GM21723 (cell line): ENCODE measurements around the gene ZNF609.

ENCODE experiments used
- ATAC-seq: cut with Tn5 transposase; IDR thresholded peaks from one replicate; pipeline ENCODE4 v1.9.1; 2021; ENCODE audit warnings: mild to moderate bottlenecking, moderate library complexity; ENCODE audit not compliant: unreplicated experiment

The ZNF609 gene

GRCh38 chr15:64502151-64502550 is 41.8 kb downstream of the ZNF609 start:
- no peak for ATAC-seq

DNA sequence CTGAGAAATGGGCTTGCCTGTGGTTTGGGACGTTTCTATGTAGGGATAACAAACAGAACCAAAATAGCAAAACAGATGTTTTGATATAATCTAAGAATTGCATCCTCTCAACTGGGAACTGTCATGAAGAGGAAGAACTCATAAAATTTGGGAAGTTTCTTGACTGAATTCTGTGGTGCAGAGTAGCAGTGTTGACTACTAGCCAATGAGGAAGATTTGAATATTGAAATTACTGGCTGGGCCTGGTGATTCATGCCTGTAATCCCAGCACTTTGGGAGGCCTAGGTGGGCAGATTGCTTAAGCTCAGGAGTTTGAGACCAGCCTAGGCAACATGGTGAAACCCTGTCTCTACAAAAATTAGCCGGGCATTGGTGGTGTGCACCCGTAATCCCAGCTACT is 42.2 kb downstream of the ZNF609 start:
- ATAC-seq: no peak

GRCh38 chr15:64503197-64503596 is 42.8 kb downstream of the ZNF609 start:
- no peak for ATAC-seq

- no peak for ATAC-seq
Observed at GRCh38 chr15:64503640-64504039, 43.3 kb downstream of the ZNF609 start.

DNA sequence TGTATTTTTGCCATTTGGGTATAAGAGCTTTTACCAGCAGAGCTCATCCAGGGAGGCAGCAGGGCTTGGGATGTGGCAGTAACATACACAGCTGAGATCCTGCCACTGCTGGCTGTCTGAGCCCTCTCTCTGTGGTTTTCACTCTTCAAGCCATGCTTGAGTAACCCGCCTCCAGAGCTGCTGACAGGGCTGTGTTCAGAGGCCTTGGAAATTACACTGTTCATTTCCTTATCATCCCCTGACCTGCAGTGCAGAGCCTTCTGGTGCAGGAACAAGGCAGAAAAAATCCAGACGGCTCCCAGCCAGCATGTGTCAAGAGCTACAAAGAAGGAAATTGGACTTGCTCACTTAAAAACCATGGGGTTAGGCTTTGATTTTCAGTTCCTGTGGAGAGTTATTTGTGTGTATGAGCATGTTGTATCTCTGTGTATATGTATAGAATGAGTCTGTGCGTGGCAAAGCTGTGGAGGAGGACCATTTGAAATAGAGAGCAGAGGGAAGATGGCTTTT is 47.0 kb downstream of the ZNF609 start:
- ATAC-seq: peak; percentile 81

GRCh38 chr15:64507845-64508244 is 47.5 kb downstream of the ZNF609 start:
- ATAC-seq: no peak

GRCh38 chr15:64513823-64514222 is 53.4 kb downstream of the ZNF609 start:
- no peak for ATAC-seq

GRCh38 chr15:64515196-64515595 is 54.8 kb downstream of the ZNF609 start:
- ATAC-seq: no peak

GRCh38 chr15:64515825-64516224 is 55.4 kb downstream of the ZNF609 start:
- no peak for ATAC-seq

GRCh38 chr15:64519897-64520296 is 59.5 kb downstream of the ZNF609 start:
- no peak for ATAC-seq

DNA sequence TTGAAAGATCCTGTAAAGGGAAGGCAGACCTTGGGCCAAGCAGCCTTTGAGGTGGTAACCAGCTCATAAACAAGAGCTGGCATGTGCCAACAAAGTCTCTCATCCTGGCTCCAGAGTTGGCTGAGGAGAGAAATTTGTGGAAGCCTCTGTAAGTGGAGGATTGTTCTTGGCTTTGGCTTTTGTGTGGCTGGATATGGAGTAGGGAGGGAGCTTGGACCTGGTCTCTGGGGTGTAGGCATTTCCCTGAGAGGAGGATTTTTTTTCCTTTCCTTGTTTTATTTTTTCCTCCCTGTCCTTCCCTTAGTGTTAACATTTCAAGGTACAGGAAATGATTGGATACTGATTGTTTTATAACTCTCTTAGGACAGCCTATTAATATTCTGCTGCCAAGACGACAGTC is 60.8 kb downstream of the ZNF609 start:
- no peak for ATAC-seq

GRCh38 chr15:64521726-64522164 is 61.4 kb downstream of the ZNF609 start:
- no peak for ATAC-seq

GRCh38 chr15:64522226-64522823 is 61.9 kb downstream of the ZNF609 start:
- ATAC-seq: no peak

DNA sequence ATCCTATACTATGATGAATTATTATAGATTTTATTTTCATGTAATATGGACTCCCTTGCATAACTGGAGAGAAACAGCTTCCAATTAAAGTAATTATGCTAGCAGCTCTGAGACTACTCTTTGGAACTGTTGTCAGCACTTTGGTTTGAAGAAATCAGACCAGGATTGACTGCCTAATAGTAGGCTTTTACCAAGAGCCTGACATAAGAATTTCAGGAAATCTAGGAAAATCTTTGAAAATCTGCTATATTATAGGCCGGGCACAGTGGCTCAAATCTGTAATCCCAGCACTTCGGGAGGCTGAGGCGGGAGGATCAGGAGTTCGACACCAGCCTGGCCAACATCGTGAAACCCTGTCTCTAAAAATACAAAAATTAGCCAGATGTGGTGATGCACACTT is 62.9 kb downstream of the ZNF609 start:
- no peak for ATAC-seq

DNA sequence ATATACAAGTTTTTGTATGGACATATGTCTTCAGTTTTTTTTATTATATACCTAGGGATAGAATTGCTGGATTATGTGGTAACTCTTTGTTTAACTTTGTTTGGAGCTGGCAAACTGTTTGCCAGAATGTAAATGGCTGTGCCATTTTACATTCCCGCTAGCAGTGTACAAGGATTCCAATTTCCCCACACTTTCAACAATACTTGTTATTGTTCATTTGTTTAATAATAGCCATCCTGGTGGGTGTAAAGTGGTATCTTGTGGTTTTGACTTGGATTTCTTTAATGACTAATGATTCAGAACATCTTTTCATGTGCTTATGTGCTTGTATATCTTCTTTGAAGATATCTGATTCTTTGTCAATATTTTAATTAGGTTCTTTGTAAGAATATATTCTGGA is 64.4 kb downstream of the ZNF609 start:
- no peak for ATAC-seq

GRCh38 chr15:64525828-64526530 is 65.6 kb downstream of the ZNF609 start:
- ATAC-seq: no peak

DNA sequence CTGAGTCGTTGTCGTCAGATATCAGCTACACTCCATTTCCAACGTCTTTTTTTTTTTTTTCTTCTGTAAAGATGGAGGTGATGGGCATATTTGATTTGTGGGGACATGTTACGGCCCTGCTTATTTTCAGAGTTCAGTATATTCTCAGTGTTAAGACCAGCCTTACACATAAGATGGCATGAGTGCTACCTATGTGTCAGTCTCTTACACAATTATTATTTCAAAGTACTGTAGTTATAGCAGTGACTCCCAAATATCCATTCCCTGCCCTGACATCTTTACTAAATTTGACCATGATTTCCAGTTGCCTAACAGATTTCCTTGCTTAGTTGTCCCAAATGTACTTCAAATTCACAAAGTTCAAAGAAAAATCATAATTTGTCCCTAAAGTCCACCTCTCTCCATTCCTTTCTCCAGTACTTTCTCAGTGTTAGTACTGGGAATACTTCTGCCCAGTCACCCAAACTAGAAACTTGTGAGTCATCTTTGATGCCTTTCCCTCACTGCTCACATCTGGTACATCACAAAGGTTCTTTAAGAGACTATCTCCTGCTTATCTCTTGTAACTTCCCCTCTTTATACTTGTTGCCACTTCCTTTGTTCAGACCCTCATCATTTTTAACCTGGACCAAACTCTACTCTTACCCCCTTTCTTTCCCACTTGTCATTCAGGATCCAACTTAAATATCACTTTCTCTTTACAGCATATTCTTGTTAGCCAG is 67.0 kb downstream of the ZNF609 start:
- ATAC-seq: no peak

DNA sequence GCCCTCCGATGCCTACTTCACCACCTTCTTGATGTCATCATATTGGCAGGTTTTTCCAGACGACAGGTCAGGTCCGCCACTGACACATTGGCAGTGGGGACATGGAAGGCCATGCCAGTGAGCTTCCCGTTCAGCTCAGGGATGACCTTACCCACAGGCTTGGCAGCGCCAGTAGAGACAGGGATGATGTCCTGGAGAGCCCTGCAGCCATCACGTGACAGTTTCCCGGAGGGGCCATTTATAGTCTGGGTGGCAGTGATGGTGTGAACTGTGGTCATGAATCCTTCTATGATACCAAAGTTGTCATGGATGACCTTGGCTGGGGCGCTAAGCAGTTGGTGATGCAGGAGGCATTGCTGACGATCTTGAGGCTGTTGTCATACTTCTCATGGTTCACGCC is 68.5 kb downstream of the ZNF609 start:
- ATAC-seq: no peak

- no peak for ATAC-seq
Observed at GRCh38 chr15:64530472-64530871, 70.1 kb downstream of the ZNF609 start.

DNA sequence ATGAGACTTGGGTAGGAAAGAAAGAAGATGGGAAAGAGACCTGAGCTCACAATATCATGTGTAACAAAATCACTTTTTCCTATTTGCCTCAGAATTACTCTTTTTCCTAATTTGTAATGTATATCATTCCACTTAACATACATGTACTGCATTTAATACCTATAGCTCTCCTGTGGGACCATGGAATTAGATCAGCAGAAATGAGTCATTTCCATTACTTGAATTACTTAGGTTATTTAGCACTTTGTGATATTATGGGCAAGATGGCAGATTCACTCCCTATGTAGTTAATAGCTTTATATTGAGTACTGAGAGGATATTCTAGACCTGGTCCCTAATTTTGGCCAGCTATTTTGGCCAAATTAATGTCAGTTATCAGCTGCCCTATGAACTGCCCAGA is 70.5 kb downstream of the ZNF609 start:
- ATAC-seq: no peak

- ATAC-seq: no peak
Observed at GRCh38 chr15:64532521-64533315, 72.3 kb downstream of the ZNF609 start.
